HG02623 (cell line): Measurements from ENCODE around the gene ORC1.

Experiments
- ATAC-seq: cut with Tn5 transposase; IDR thresholded peaks from one replicate; pipeline ENCODE4 v1.9.1; 2021; ENCODE audit warnings: moderate library complexity; ENCODE audit not compliant: unreplicated experiment

ORC1 gene

GRCh38 chr1:52404116-52404974, at the start of gene ORC1, which contains the start of gene PRPF38A:
Gene ORC1 (minus strand): TSS chr1:52404423. CDS start chr1:52402223, 2,200 bp downstream.
Gene PRPF38A (plus strand): TSS chr1:52404602. CDS start chr1:52404750, 148 bp downstream.
- peak; percentile 94 for ATAC-seq

GRCh38 chr1:52444463-52444862, 40.2 kb upstream of the ORC1 start:
- no peak for ATAC-seq

- ATAC-seq, result no peak
Measured at GRCh38 chr1:52439976-52440375, 35.8 kb upstream of the ORC1 start.

DNA sequence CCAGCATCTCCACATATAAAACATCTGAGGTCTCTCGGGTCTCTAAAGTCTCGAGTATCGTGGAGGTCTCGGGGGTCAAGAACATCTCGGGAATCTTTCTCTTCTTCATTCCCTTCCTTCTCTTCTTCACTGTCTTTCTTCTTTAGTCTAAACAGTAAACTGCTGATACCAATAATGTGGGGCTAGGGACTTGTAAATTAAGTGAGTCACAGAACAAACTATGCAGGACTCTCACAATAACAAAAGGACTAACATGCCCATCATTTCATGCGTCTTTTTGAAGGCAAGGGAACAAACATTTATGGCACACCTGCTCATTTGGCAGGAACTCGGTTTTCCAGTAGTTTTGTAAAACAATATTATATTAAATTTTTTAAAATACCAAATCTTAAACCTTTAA, 32.6 kb upstream of the ORC1 start:
- ATAC-seq, result no peak

GRCh38 chr1:52435650-52436049, 31.4 kb upstream of the ORC1 start:
- ATAC-seq, result no peak

GRCh38 chr1:52435211-52435610, 31.0 kb upstream of the ORC1 start:
- ATAC-seq, result no peak

GRCh38 chr1:52432807-52433206, 28.6 kb upstream of the ORC1 start:
- no peak for ATAC-seq

- no peak for ATAC-seq
Measured at GRCh38 chr1:52427152-52427551, 22.9 kb upstream of the ORC1 start.

- no peak for ATAC-seq
Measured at GRCh38 chr1:52426371-52426770, 22.1 kb upstream of the ORC1 start.

DNA sequence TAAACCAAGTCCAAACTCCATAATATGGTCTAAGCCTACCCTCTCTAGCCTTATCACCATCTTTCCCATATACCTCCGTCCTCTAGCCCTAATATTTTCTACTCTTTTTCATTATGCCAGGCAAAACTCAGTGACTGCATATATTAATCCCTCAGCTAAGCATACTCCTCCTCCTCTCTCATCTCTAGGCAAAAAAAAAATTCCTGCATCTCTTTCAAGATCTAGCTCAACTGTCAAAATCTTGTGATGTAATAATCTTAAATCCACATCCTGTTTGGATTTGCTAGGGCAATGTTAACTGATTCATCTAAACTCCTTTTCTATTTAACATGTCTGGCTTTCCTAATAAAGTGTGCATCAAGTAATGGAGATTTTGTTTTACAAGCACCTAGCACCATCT, 20.6 kb upstream of the ORC1 start:
- no peak for ATAC-seq

DNA sequence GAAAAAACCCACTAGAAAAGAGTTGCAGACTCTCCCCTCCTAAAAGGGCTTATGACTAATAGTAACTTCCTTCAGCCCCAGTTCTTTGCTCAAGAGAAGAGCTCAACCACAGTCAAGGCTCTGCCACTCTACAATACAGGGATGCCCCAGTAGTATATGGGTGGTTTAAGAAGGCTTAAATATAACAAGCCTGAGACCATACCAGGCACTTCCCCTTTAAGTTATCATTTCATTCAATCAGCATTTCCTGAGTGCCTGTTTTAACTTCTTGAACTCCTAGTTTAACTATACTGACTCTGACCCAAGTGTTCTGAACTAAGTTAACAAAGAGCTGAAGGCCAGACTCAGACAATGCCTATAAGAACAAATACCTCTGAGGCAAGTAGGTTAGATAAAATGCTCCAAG, 20.0 kb upstream of the ORC1 start:
- no peak for ATAC-seq

DNA sequence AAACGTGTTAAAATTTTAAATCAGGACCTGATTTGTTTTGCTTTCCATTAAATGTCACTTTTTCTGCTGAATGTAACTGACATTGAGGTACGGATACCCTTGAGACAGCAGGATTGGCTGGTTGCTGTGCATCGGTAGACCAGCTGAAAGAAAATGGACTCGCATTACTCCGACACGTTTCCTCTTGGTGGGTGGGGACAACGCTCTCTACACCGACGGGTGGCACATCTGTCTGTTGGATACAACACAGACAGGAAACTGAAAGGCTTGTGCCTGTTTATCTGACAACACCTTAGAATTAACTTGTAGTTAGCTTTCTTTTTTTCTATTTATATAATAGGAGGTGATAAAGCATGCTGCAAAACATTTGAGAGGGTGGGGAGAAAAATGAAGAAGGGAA, 19.5 kb upstream of the ORC1 start:
- no peak for ATAC-seq

- no peak for ATAC-seq
Measured at GRCh38 chr1:52423055-52423454, 18.8 kb upstream of the ORC1 start.

DNA sequence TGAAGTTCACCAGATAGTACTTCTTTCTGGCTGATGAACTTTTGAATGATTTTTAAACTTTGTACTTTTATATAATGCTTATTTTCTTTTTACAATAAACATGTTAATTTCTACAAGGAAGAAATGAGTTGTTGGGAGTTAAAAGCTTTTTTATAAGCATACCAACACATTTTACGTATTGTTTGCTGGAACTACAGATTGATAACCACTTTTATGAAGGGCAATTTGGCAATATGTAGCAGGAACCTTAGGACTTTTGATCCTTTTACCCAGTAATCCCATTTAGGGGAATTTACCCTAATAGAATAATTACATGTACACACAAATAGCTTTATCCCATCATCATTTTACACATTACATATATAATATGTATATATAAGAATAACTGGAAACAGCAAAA, 16.5 kb upstream of the ORC1 start:
- ATAC-seq, result no peak

- ATAC-seq, result no peak
Measured at GRCh38 chr1:52416811-52417210, 12.6 kb upstream of the ORC1 start.

DNA sequence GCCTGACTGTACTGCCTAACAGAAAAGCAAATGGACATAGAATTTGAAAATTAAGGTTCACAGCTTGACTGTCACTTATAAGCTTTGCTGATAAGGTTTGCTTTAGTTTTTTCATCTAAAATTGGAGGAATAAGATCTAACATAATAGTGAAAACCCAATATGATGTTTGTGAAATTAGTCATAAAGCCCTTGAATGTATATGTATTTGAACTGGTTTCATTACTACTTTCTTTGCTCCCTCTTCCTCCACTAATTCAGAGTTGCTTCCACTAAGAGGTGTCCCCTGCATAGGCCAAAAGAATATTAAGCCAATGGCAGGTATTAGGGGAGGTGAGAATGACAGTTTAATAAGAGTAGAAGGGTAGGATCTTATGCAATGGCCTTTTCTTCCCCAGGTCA, 10.7 kb upstream of the ORC1 start:
- ATAC-seq, result no peak

GRCh38 chr1:52413410-52413989, 9.3 kb upstream of the ORC1 start:
- no peak for ATAC-seq

GRCh38 chr1:52404975-52405338, 734 bp upstream of the ORC1 start:
- ATAC-seq, result no peak

DNA sequence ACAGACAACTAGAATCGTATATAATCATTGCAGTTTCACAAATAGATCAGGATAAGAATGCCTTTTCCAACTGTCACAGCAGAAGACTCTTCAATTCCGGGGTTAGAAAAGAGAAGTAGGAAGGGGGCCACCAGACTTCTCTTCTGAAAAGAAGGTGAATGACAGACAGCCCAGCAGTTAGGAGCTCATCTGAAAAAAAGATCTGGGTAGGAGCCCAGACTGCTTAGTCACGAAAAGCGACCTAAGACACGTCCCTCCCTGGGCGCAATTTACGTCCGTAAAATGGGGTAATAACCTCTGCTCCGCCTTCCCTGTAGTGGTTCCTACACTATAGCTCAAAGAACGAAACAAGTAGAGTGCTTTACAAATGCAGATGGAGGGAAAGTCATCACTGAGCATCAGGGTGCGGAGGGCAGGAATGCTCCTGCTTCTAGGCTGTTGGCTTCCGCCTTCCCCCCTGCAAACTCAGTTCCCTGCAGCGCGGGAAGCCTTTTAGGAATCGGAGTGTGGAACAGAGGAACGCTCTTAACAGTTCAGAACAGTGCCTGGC, 582 bp downstream of the ORC1 start:
- ATAC-seq, result peak; percentile 25

GRCh38 chr1:52402860-52403240, 1.4 kb downstream of the ORC1 start:
- ATAC-seq, result no peak

DNA sequence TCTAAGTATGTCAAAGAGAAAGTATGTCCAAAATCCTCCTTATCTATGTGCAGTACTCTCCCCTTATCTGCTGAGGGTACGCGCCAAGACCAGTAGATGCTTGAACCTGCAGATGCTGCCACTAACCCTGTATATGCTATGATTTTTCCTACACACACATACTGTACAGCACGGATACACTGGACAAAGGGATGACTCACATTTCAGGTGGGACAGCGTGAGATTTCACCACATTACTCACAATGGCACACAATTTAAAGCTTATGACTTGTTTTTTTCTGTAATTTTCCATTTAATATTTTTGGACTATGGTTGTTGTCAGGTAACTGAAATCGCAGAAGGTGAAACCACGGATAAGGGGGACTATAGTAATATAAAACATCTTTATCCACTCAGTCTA, 4.1 kb downstream of the ORC1 start:
- ATAC-seq, result no peak

GRCh38 chr1:52399629-52400028, 4.6 kb downstream of the ORC1 start:
- ATAC-seq, result no peak
